SU-DHL-6 (cell line): ENCODE results near the gene ARHGAP8.

Experiments used
- H2AFZ ChIP-seq: fragments of 200-600 bp; sonication (generic); 2 replicates; pipeline ENCODE4 v1.6.1; 2014; ENCODE audit warnings: low read depth, mild to moderate bottlenecking, moderate library complexity, mixed read lengths, antibody characterized with exemption, low read length; ENCODE audit not compliant: severe bottlenecking
- H3F3A ChIP-seq: fragments of 200-600 bp; shearing (Covaris generic); 2 replicates; pipeline ENCODE4 v1.6.0; 2016; ENCODE audit warnings: antibody characterized with exemption, mild to moderate bottlenecking; ENCODE audit not compliant: insufficient read depth
- H3K27ac ChIP-seq: fragments of 200-600 bp; sonication (generic); 2 replicates; pipeline ENCODE4 v1.5.1; 2016; ENCODE audit warnings: low read depth, mild to moderate bottlenecking, low read length, moderate library complexity, mixed read lengths
- H3K27me3 ChIP-seq: fragments of 200-600 bp; sonication (generic), shearing (Covaris generic); 2 replicates; pipeline ENCODE4 v1.6.0; 2014; ENCODE audit warnings: mild to moderate bottlenecking, low read length
- H3K36me3 ChIP-seq: fragments of 200-600 bp; sonication (generic); 2 replicates; pipeline ENCODE4 v1.6.1; 2014; ENCODE audit warnings: mild to moderate bottlenecking, low read length, mixed read lengths
- H3K4me2 ChIP-seq: fragments of 300-600, 200-600 bp; shearing (Covaris generic), sonication (generic); 2 replicates; pipeline ENCODE4 v1.6.0; 2014; ENCODE audit warnings: low read length, low read depth, mild to moderate bottlenecking; ENCODE audit not compliant: poor library complexity, severe bottlenecking
- H3K4me3 ChIP-seq: fragments of 200-600 bp; sonication (generic); 2 replicates; pipeline ENCODE4 v1.5.1; 2014; ENCODE audit warnings: antibody characterized with exemption, low read length, mild to moderate bottlenecking, mixed read lengths; ENCODE audit not compliant: insufficient read depth, poor library complexity, severe bottlenecking
- H3K79me2 ChIP-seq: fragments of 200-600 bp; sonication (generic); 2 replicates; pipeline ENCODE4 v1.6.1; 2014; ENCODE audit warnings: mild to moderate bottlenecking, low read length, moderate library complexity; ENCODE audit not compliant: insufficient read depth
- H3K9ac ChIP-seq: fragments of 200-600 bp; sonication (generic); 2 replicates; pipeline ENCODE4 v1.7.0; 2014; ENCODE audit warnings: mild to moderate bottlenecking, low read length
- H3K9me2 ChIP-seq: fragments of 200-600 bp; sonication (generic); replicated peaks from 2 replicates; pipeline ENCODE4 v1.6.1; 2014; ENCODE audit warnings: low read length; ENCODE audit not compliant: insufficient read depth
- H3K9me3 ChIP-seq: fragments of 200-600 bp; sonication (generic); 2 replicates; pipeline ENCODE4 v1.6.1; 2014; ENCODE audit warnings: low read length, mixed read lengths; ENCODE audit not compliant: insufficient read depth
- H4K20me1 ChIP-seq: fragments of 200-600 bp; sonication (generic); 2 replicates; pipeline ENCODE4 v1.6.1; 2014; ENCODE audit warnings: low read depth, mild to moderate bottlenecking, antibody characterized with exemption, low read length, moderate library complexity, mixed read lengths
- CTCF ChIP-seq: fragments of 200-600 bp; sonication (generic); IDR thresholded peaks from one replicate; pipeline ENCODE4 v1.5.1; 2017; ENCODE audit warnings: antibody characterized with exemption, mild to moderate bottlenecking, low read length, moderate library complexity; ENCODE audit not compliant: insufficient read depth, poor library complexity, severe bottlenecking
- EZH2phosphoT487 ChIP-seq: fragments of 200-600 bp; sonication (generic), shearing (Covaris generic); conservative IDR thresholded peaks from 2 replicates; pipeline ENCODE4 v1.6.1; 2018; ENCODE audit warnings: mild to moderate bottlenecking, antibody characterized with exemption, low read length, moderate library complexity, mixed read lengths

Gene ARHGAP8

GRCh38 chr22:44894782-44895181, 142.4 kb downstream of the ARHGAP8 start:
- H3F3A ChIP-seq = no peaks in the 10 kb centered on the region
- H2AFZ ChIP-seq = no peak overlapping the region
- TF ChIP-seq CTCF (no peak), EZH2phosphoT487 (no peak)
- no peaks in the 10 kb centered on the region for H3K9me2 ChIP-seq
- H3K27ac ChIP-seq = no peak overlapping the region
- H3K4me2 ChIP-seq = no peak overlapping the region
- no peaks in the 10 kb centered on the region for H3K36me3 ChIP-seq
- H3K4me3 ChIP-seq = no peak overlapping the region
- H3K9ac ChIP-seq = no peak overlapping the region
- no peaks in the 10 kb centered on the region for H3K79me2 ChIP-seq
- H3K9me3 ChIP-seq = no peaks in the 10 kb centered on the region
- H4K20me1 ChIP-seq = no peaks in the 10 kb centered on the region
- no peaks in the 10 kb centered on the region for H3K27me3 ChIP-seq

- Histone ChIP-seq H3K9me2 (no peaks in the 10 kb centered on the region), H3K27me3 (no peaks in the 10 kb centered on the region), H3K79me2 (no peaks in the 10 kb centered on the region), H3K9me3 (no peaks in the 10 kb centered on the region), H2AFZ (no peak overlapping the region), H3K4me2 (no peak overlapping the region), H4K20me1 (no peaks in the 10 kb centered on the region), H3K36me3 (no peaks in the 10 kb centered on the region), H3K9ac (no peak overlapping the region), H3K27ac (no peak overlapping the region), H3K4me3 (no peak overlapping the region), H3F3A (no peaks in the 10 kb centered on the region)
- no peak for TF ChIP-seq CTCF
- TF ChIP-seq EZH2phosphoT487 = no peak
Measured at GRCh38 chr22:44895296-44896055, 143.1 kb downstream of the ARHGAP8 start.

GRCh38 chr22:44898236-44898635, 145.9 kb downstream of the ARHGAP8 start:
- TF ChIP-seq CTCF = no peak
- TF ChIP-seq EZH2phosphoT487 = no peak
- H3K27me3 ChIP-seq = no peaks in the 10 kb centered on the region

More at GRCh38 chr22:44898236-44898635, 145.9 kb downstream of the ARHGAP8 start:
- Histone ChIP-seq H3F3A (no peaks in the 10 kb centered on the region), H3K9me2 (no peaks in the 10 kb centered on the region), H3K4me3 (no peak overlapping the region), H4K20me1 (no peaks in the 10 kb centered on the region), H3K9ac (no peak overlapping the region), H3K9me3 (no peaks in the 10 kb centered on the region), H3K4me2 (no peak overlapping the region), H3K36me3 (no peaks in the 10 kb centered on the region), H3K27ac (no peak overlapping the region), H3K79me2 (no peaks in the 10 kb centered on the region), H2AFZ (no peak overlapping the region)
